Keratinocyte (primary cell): ENCODE data around the gene TBC1D5. TPM values are rescaled to one million over a fixed set of nuclear protein-coding genes. Genes with fewer than 3 reads are reported as not detected.

Source experiments
- DNase-seq: peaks from one replicate; pipeline ENCODE4 v3.0.0-alpha.2; 2011; ENCODE audit warnings: low read depth, missing footprints, low spot score
- FAIRE-seq: peaks from 2 replicates; lab custom pipeline; 2011; peaks lifted over from hg19 to GRCh38; lab: Jason Lieb, UNC
- H2AFZ ChIP-seq: 2 replicates; pipeline ENCODE4 v1.6.0; 2012; ENCODE audit warnings: low read length, control low read depth, inconsistent platforms; ENCODE audit not compliant: control insufficient read depth
- H3K27ac ChIP-seq: 2 replicates; pipeline ENCODE4 v1.5.1; 2011; ENCODE audit warnings: low read length; ENCODE audit not compliant: control insufficient read depth, insufficient read depth
- H3K27me3 ChIP-seq: 3 replicates; pipeline ENCODE4 v1.6.0; 2011; ENCODE audit warnings: low read length; ENCODE audit not compliant: control insufficient read depth, insufficient read depth; ENCODE audit errors: extremely low read depth
- H3K36me3 ChIP-seq, 2 experiments: 2 replicates in 1 of 2; 3 replicates in 1 of 2; pipeline ENCODE4 v1.5.1; 2011; ENCODE audit warnings: low read length in 2 of 2, mild to moderate bottlenecking in 1 of 2; ENCODE audit not compliant: control insufficient read depth in 2 of 2, insufficient read depth in 2 of 2; ENCODE audit errors: extremely low read depth in 1 of 2
- H3K4me1 ChIP-seq: 3 replicates; pipeline ENCODE4 v1.5.1; 2011; ENCODE audit warnings: low read length; ENCODE audit not compliant: control insufficient read depth, insufficient read depth; ENCODE audit errors: extremely low read depth
- H3K4me2 ChIP-seq: 3 replicates; pipeline ENCODE4 v1.6.0; 2011; ENCODE audit warnings: low read depth, low read length; ENCODE audit not compliant: control insufficient read depth, insufficient read depth; ENCODE audit errors: extremely low read depth
- H3K4me3 ChIP-seq, 3 experiments: fragments of 200-600 bp in 1 of 3; sonication (generic) in 1 of 3; 2 replicates in 2 of 3; 3 replicates in 1 of 3; pipeline ENCODE4 v1.5.1; 2011 to 2016; ENCODE audit warnings: low read length in 3 of 3, mild to moderate bottlenecking in 3 of 3, control low read depth in 2 of 3, inconsistent platforms in 1 of 3, low read depth in 1 of 3, mixed read lengths in 1 of 3, mixed run types in 1 of 3, moderate library complexity in 1 of 3; ENCODE audit not compliant: control insufficient read depth in 2 of 3, insufficient read depth in 2 of 3; ENCODE audit errors: extremely low read depth in 1 of 3
- H3K79me2 ChIP-seq: 2 replicates; pipeline ENCODE4 v1.6.0; 2012; ENCODE audit warnings: low read length; ENCODE audit not compliant: control insufficient read depth, insufficient read depth
- H3K9ac ChIP-seq: 3 replicates; pipeline ENCODE4 v1.6.0; 2011; ENCODE audit warnings: low read length; ENCODE audit not compliant: control insufficient read depth, insufficient read depth; ENCODE audit errors: extremely low read depth
- H3K9me1 ChIP-seq: 3 replicates; pipeline ENCODE4 v1.6.0; 2011; ENCODE audit warnings: low read length; ENCODE audit not compliant: control insufficient read depth, insufficient read depth; ENCODE audit errors: extremely low read depth
- H3K9me3 ChIP-seq: 2 replicates; pipeline ENCODE4 v1.5.1; 2012; ENCODE audit warnings: low read depth, low read length; ENCODE audit not compliant: control insufficient read depth
- H4K20me1 ChIP-seq: 3 replicates; pipeline ENCODE4 v1.6.0; 2011; ENCODE audit warnings: low read length; ENCODE audit not compliant: control insufficient read depth, insufficient read depth; ENCODE audit errors: extremely low read depth
- CTCF ChIP-seq, 3 experiments: IDR thresholded peaks in 1 of 3; conservative IDR thresholded peaks in 1 of 3; optimal IDR thresholded peaks in 1 of 3; 2 replicates in 2 of 3; 3 replicates in 1 of 3; pipeline versions ENCODE3 to v1.5.1; 2011; ENCODE audit warnings: low read length in 3 of 3, mild to moderate bottlenecking in 3 of 3, moderate library complexity in 2 of 3, control low read depth in 1 of 3, inconsistent platforms in 1 of 3; ENCODE audit not compliant: insufficient read depth in 2 of 3; ENCODE audit errors: extremely low read depth in 1 of 3
- EZH2 ChIP-seq: IDR thresholded peaks from one replicate; pipeline ENCODE4 v1.6.1; 2012; ENCODE audit warnings: inconsistent platforms, mild to moderate bottlenecking, low read length, moderate library complexity
- dilution Hi-C: fragments of 300-500 bp; cut with MboI; formaldehyde crosslinking; loops from one replicate; pipeline ENCODE4 v1.7.0; 2020; ENCODE audit warnings: low sequenced_read_pairs; ENCODE audit not compliant: extremely low pct_ligation_motif_present
- polyA plus RNA-seq, 5 experiments: library from polyadenylated mRNA; depleted of rRNA in 3 of 5; stranded (reverse) in 3 of 5; stranded (forward) in 1 of 5; unstranded in 1 of 5; fragments of >200 nt; gene quantifications; 1 replicate in 1 of 5; 2 replicates in 3 of 5; 3 replicates in 1 of 5; pipeline versions ENCODE4 v1.2.1 to v1.2.3, GENCODE V29; 2011 to 2012; ENCODE audit warnings: missing spikeins in 2 of 5, low read depth in 1 of 5, low replicate concordance in 1 of 5

Gene TBC1D5
- polyA plus RNA-seq, 1 donor (not counting 4 experiments of a cell fraction or from before 2014, with no cell fraction given): 25.8 TPM

- DNase-seq (no peak), FAIRE-seq (no peak)
- no peak overlapping the region for H3K4me3 ChIP-seq
- no peaks in the 10 kb centered on the region for H3K36me3 ChIP-seq
- TF ChIP-seq EZH2: no peak
- TF ChIP-seq CTCF (optimal IDR thresholded peaks at IDR 0.05 in 1 of 3, IDR thresholded peaks at IDR 0.05 in 1 of 3, conservative IDR thresholded peaks at IDR 0.05 in 1 of 3; ENCODE audit: extremely low read depth in 1 of 3, insufficient read depth in 2 of 3, low read length in 3 of 3): no peak
- H3K9ac ChIP-seq: no peak overlapping the region
- dilution Hi-C loops: no loop called here
- no peaks in the 10 kb centered on the region for H4K20me1 ChIP-seq
- no peak overlapping the region for H3K27ac ChIP-seq
- H3K27me3 ChIP-seq: no peaks in the 10 kb centered on the region
- H3K4me2 ChIP-seq: no peak overlapping the region
- no peaks in the 10 kb centered on the region for H3K4me1 ChIP-seq
- H2AFZ ChIP-seq: no peak overlapping the region
- H3K9me1 ChIP-seq: no peaks in the 10 kb centered on the region
- H3K79me2 ChIP-seq: no peaks in the 10 kb centered on the region
- no peaks in the 10 kb centered on the region for H3K9me3 ChIP-seq
Measured at GRCh38 chr3:17459470-17459993, 282.9 kb downstream of the TBC1D5 start.

GRCh38 chr3:17456650-17457049 lies 285.8 kb downstream of the TBC1D5 start:
- FAIRE-seq: no peak
- dilution Hi-C loops: no loop called here
- Histone ChIP-seq H3K27ac (no peak overlapping the region), H3K4me3 (no peak overlapping the region), H3K9ac (no peak overlapping the region), H3K27me3 (no peaks in the 10 kb centered on the region), H3K4me2 (no peak overlapping the region), H4K20me1 (no peaks in the 10 kb centered on the region), H3K36me3 (no peaks in the 10 kb centered on the region), H3K9me1 (no peaks in the 10 kb centered on the region), H2AFZ (no peak overlapping the region), H3K79me2 (no peaks in the 10 kb centered on the region), H3K9me3 (no peaks in the 10 kb centered on the region), H3K4me1 (no peaks in the 10 kb centered on the region)
- TF ChIP-seq EZH2: no peak
- DNase-seq: no peak

GRCh38 chr3:17456046-17456445 lies 286.4 kb downstream of the TBC1D5 start:
- Histone ChIP-seq H3K36me3 (no peaks in the 10 kb centered on the region), H3K9me1 (no peaks in the 10 kb centered on the region), H3K4me1 (no peaks in the 10 kb centered on the region), H3K9ac (no peak overlapping the region), H3K79me2 (no peaks in the 10 kb centered on the region), H3K27me3 (no peaks in the 10 kb centered on the region), H2AFZ (no peak overlapping the region), H3K9me3 (no peaks in the 10 kb centered on the region), H3K4me2 (no peak overlapping the region), H3K27ac (no peak overlapping the region), H4K20me1 (no peaks in the 10 kb centered on the region), H3K4me3 (no peak overlapping the region)
- FAIRE-seq (no peak), DNase-seq (no peak)
- TF ChIP-seq CTCF (optimal IDR thresholded peaks at IDR 0.05 in 1 of 3, IDR thresholded peaks at IDR 0.05 in 1 of 3, conservative IDR thresholded peaks at IDR 0.05 in 1 of 3; ENCODE audit: extremely low read depth in 1 of 3, insufficient read depth in 2 of 3, low read length in 3 of 3): no peak
- no peak for TF ChIP-seq EZH2
- dilution Hi-C loops: no loop called here
